Measurements from ENCODE around the gene FOXN3.
A peak's percentile ranks its signal among the peaks of the same experiment; 100 is the strongest.

Gene FOXN3

DNA sequence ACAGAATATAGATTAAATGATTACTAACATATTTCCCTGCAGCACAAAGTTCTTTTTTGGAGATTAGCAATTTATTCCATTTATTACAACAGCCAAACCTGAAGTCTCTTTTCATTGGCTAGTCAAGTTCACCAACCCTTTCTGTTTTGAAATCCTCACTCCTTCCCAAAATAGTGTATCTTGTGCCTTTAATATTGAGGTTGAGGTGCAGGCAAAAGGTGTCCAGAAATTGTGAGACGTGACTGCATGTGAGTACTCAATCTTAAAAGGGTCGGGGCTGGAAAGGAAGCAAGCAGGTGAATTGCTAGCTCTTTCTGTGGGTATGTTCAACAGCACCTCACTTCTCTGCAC is 11.1 kb upstream of the FOXN3 start:
- no peak overlapping the region for H2AFZ ChIP-seq (ENCODE audit: low read depth, low read length)
- peaks cover 30% of the 10 kb centered on the region for H3K4me1 ChIP-seq (ENCODE audit: insufficient read depth, low read length)
- H3K36me3 ChIP-seq (ENCODE audit: insufficient read depth, low read length), result no peaks in the 10 kb centered on the region
- H3K9me3 ChIP-seq (ENCODE audit: low read length), result no peaks in the 10 kb centered on the region
- no peak overlapping the region for H3K4me3 ChIP-seq (ENCODE audit: low read length)
- no peaks in the 10 kb centered on the region for H3K27me3 ChIP-seq (ENCODE audit: insufficient read depth, low read length)

DNA sequence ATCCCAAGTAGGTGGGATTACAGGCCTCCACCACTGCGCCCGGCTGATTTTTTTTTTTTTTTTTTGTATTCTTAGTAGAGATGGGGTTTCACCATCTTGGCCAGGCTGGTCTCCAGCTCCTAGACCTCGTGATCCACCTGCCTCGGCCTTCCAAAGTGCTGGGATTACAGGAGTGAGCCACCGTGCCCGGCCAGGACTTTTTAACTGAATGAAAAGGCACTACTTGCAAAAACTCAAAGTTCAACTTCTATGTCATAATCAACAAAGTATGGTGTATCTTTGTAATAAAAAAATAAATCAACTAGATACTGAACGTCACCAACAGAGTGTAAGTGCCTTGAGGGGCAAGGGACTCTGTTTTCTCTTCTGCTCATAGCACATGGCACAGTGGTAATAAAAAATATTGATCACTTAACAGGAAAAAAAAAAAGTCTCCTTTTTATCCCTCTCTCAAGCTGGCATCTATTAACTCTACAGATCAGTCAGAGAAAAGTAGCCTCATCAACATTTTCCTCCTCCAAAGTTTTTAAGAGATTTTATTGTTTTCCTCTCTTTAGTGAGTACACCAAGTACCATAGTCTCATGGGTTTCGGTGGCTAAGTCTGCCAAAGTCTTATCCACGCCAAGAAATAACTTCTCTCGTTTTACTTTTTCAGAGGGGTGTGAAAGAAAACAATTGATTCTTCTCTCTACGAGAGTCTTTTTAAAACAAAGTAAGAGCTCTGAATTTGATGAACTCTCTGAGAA is 10.6 kb upstream of the FOXN3 start:
- Histone ChIP-seq H3K27me3 (ENCODE audit: insufficient read depth, low read length) (no peaks in the 10 kb centered on the region), H3K9me3 (ENCODE audit: low read length) (no peaks in the 10 kb centered on the region), H3K4me1 (ENCODE audit: insufficient read depth, low read length) (peaks cover 30% of the 10 kb centered on the region), H2AFZ (ENCODE audit: low read depth, low read length) (no peak overlapping the region), H3K4me3 (ENCODE audit: low read length) (no peak overlapping the region), H3K36me3 (ENCODE audit: insufficient read depth, low read length) (no peaks in the 10 kb centered on the region)

GRCh38 chr14:89425931-89426330 is 8.9 kb upstream of the FOXN3 start:
- no peaks in the 10 kb centered on the region for H3K36me3 ChIP-seq (ENCODE audit: insufficient read depth, low read length)
- H3K4me1 ChIP-seq (ENCODE audit: insufficient read depth, low read length), result peaks cover 30% of the 10 kb centered on the region
- no peaks in the 10 kb centered on the region for H3K27me3 ChIP-seq (ENCODE audit: insufficient read depth, low read length)

DNA sequence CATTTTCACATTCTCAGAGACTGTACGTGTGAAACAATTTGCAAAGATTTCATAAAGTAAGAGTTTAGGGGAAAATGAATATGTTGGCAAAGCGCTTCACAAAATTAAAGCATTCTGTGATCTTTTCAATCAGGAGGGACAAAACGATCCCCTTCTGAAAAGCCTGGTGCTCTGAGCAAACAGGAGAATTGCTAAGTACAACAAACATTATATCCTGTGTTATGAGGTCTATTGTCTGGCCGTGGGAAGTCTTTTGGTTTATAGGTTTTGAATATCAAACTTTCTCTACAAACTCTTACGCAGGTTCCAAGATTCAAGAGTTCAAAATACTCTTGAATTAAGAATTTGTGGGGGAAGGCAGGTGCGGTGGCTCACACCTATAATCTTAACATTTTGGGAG is 7.2 kb upstream of the FOXN3 start:
- Histone ChIP-seq H2AFZ (ENCODE audit: low read depth, low read length) (no peak overlapping the region), H3K4me1 (ENCODE audit: insufficient read depth, low read length) (peaks cover 19% of the 10 kb centered on the region), H3K4me3 (ENCODE audit: low read length) (no peak overlapping the region), H3K36me3 (ENCODE audit: insufficient read depth, low read length) (no peaks in the 10 kb centered on the region), H3K27me3 (ENCODE audit: insufficient read depth, low read length) (no peaks in the 10 kb centered on the region), H3K9me3 (ENCODE audit: low read length) (no peaks in the 10 kb centered on the region)

More at GRCh38 chr14:89425931-89426330, 8.9 kb upstream of the FOXN3 start:
- no peaks in the 10 kb centered on the region for H3K9me3 ChIP-seq (ENCODE audit: low read length)
- H2AFZ ChIP-seq (ENCODE audit: low read depth, low read length), result no peak overlapping the region
- no peak overlapping the region for H3K4me3 ChIP-seq (ENCODE audit: low read length)

GRCh38 chr14:89422952-89423345 is 5.9 kb upstream of the FOXN3 start:
- peaks cover 8% of the 10 kb centered on the region for H3K4me1 ChIP-seq (ENCODE audit: insufficient read depth, low read length)
- H3K27me3 ChIP-seq (ENCODE audit: insufficient read depth, low read length), result no peaks in the 10 kb centered on the region
- no peaks in the 10 kb centered on the region for H3K9me3 ChIP-seq (ENCODE audit: low read length)
- H2AFZ ChIP-seq (ENCODE audit: low read depth, low read length), result no peak overlapping the region
- no peaks in the 10 kb centered on the region for H3K36me3 ChIP-seq (ENCODE audit: insufficient read depth, low read length)
- no peak overlapping the region for H3K4me3 ChIP-seq (ENCODE audit: low read length)

- H3K4me1 ChIP-seq (ENCODE audit: insufficient read depth, low read length), result peaks cover 12% of the 10 kb centered on the region
- H3K4me3 ChIP-seq (ENCODE audit: low read length), result no peak overlapping the region
- H3K27me3 ChIP-seq (ENCODE audit: insufficient read depth, low read length), result no peaks in the 10 kb centered on the region
- no peak overlapping the region for H2AFZ ChIP-seq (ENCODE audit: low read depth, low read length)
- no peaks in the 10 kb centered on the region for H3K36me3 ChIP-seq (ENCODE audit: insufficient read depth, low read length)
- H3K9me3 ChIP-seq (ENCODE audit: low read length), result no peaks in the 10 kb centered on the region
Measured at GRCh38 chr14:89422181-89422951, 5.3 kb upstream of the FOXN3 start.

DNA sequence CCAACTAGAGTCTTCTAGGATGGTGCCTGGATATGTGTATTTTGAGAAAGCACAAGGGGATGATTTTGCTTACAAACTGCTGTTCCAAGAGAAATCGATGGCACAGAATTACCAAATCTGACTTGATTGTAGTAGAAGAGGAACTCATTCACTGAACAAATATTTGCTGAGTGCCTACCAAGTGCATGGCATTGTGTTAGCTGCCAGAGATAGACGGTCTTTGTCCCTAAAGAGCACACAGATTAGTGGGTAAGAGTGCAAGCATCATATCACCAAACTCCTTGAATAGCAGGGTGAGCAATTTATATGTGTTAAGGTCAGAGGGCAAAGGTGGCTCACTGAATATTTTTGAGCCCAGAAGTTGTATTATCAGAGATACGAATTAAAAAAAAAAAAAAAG is 3.5 kb upstream of the FOXN3 start:
- Histone ChIP-seq H3K4me1 (ENCODE audit: insufficient read depth, low read length) (peaks cover 15% of the 10 kb centered on the region), H2AFZ (ENCODE audit: low read depth, low read length) (no peak overlapping the region), H3K9me3 (ENCODE audit: low read length) (no peaks in the 10 kb centered on the region), H3K4me3 (ENCODE audit: low read length) (no peak overlapping the region), H3K27me3 (ENCODE audit: insufficient read depth, low read length) (no peaks in the 10 kb centered on the region), H3K36me3 (ENCODE audit: insufficient read depth, low read length) (no peaks in the 10 kb centered on the region)

GRCh38 chr14:89419973-89420482 is 3.0 kb upstream of the FOXN3 start:
- Histone ChIP-seq H3K27me3 (ENCODE audit: insufficient read depth, low read length) (no peaks in the 10 kb centered on the region), H3K4me3 (ENCODE audit: low read length) (no peak overlapping the region), H3K9me3 (ENCODE audit: low read length) (no peaks in the 10 kb centered on the region), H3K4me1 (ENCODE audit: insufficient read depth, low read length) (peaks cover 20% of the 10 kb centered on the region), H2AFZ (ENCODE audit: low read depth, low read length) (no peak overlapping the region), H3K36me3 (ENCODE audit: insufficient read depth, low read length) (no peaks in the 10 kb centered on the region)

- Histone ChIP-seq H3K27me3 (ENCODE audit: insufficient read depth, low read length) (no peaks in the 10 kb centered on the region), H3K9me3 (ENCODE audit: low read length) (no peaks in the 10 kb centered on the region), H2AFZ (ENCODE audit: low read depth, low read length) (no peak overlapping the region), H3K4me3 (ENCODE audit: low read length) (no peak overlapping the region), H3K36me3 (ENCODE audit: insufficient read depth, low read length) (no peaks in the 10 kb centered on the region), H3K4me1 (ENCODE audit: insufficient read depth, low read length) (peaks cover 16% of the 10 kb centered on the region)
Measured at GRCh38 chr14:89418976-89419375, 1.9 kb upstream of the FOXN3 start.

DNA sequence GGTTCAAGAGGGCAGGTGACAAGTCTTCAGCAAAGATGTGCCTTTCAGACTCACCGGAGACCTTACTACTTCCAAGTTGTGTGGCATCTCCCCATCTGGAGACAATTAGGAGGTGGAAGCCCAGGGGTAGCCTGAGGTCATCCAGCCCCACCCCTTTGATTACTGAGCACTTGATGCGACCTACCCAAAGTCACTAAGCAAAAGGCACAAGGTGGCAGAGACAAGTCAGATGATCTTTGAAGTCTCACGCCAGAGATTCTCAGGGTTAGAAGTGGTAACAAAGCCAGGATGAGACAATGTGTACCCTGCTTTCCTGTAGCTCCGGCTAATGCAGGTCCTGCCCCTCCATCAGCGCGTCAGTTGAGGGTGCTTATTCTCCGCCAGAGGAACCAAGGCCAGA is 1.4 kb upstream of the FOXN3 start:
- no peak overlapping the region for H3K4me3 ChIP-seq (ENCODE audit: low read length)
- H3K9me3 ChIP-seq (ENCODE audit: low read length), result no peaks in the 10 kb centered on the region
- H3K27me3 ChIP-seq (ENCODE audit: insufficient read depth, low read length), result no peaks in the 10 kb centered on the region
- H2AFZ ChIP-seq (ENCODE audit: low read depth, low read length), result no peak overlapping the region
- peaks cover 15% of the 10 kb centered on the region for H3K4me1 ChIP-seq (ENCODE audit: insufficient read depth, low read length)
- no peaks in the 10 kb centered on the region for H3K36me3 ChIP-seq (ENCODE audit: insufficient read depth, low read length)

- Histone ChIP-seq H2AFZ (ENCODE audit: low read depth, low read length) (peak overlapping the region; percentile 88), H3K4me3 (ENCODE audit: low read length) (peak overlapping the region; percentile 49), H3K4me1 (ENCODE audit: insufficient read depth, low read length) (peaks cover 15% of the 10 kb centered on the region), H3K36me3 (ENCODE audit: insufficient read depth, low read length) (peaks cover under 1% of the 10 kb centered on the region), H3K9me3 (ENCODE audit: low read length) (no peaks in the 10 kb centered on the region), H3K27me3 (ENCODE audit: insufficient read depth, low read length) (no peaks in the 10 kb centered on the region)
Measured at GRCh38 chr14:89417465-89418225, 612 bp upstream of the FOXN3 start.

DNA sequence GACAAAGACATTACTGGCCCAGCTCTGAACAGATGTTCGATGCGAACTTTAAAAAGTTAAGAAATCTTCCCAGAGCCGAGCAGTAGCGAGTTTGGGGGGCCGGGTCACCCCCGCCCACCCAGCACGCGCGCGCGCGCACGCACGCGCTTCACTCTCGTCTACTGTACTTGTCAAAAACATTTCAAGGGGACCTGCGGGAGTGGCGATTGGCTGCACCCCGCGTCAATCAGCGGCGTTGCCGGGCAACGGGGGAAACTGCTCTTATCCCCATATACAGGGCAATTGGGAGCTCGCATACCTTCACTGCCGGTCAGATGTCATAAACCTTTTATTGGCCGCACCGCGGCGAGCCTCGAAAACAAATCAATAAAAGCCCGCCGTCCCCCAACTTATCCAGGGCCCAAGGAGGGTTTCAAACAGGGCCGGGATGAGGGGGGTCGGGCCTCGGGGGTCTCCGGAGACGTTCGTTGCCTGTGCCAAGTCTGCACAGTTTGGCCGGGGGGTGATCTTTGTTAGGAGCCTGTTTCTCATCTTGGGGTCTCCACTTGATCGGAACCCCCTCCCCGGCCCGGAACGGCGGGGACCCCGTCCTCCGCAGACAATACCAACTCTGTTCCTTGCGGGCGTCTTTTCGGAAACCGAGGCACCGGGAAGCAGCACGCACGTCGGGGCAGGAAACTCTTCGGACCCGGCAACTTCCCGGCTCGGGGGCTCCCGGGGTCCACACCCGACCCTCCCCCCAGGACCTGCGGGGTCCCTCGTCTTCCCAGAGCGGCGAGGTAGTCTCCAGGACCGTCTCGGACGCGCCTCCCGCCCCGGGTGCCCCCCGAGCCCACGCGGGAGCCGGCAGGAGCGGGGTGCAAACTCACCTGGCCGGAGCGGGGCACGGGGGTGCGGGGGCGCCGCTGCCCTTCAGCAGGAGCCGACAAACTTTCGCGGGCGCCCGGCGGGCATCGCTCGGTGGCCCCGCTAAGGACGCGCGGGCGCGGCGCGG is 734 bp downstream of the FOXN3 start:
- peak overlapping the region; percentile 75 for H3K4me3 ChIP-seq (ENCODE audit: low read length)
- H3K4me1 ChIP-seq (ENCODE audit: insufficient read depth, low read length), result peaks cover 15% of the 10 kb centered on the region
- H3K36me3 ChIP-seq (ENCODE audit: insufficient read depth, low read length), result peaks cover 13% of the 10 kb centered on the region
- H2AFZ ChIP-seq (ENCODE audit: low read depth, low read length), result peak overlapping the region; percentile 95
- H3K9me3 ChIP-seq (ENCODE audit: low read length), result peaks cover 7% of the 10 kb centered on the region
- H3K27me3 ChIP-seq (ENCODE audit: insufficient read depth, low read length), result no peaks in the 10 kb centered on the region
